ENCODE results near the gene FOXP1. TPM values are rescaled to one million over a fixed set of nuclear protein-coding genes. Genes with fewer than 3 reads are reported as not detected.

FOXP1 gene
- total RNA-seq, 4 donors from 2014 or later: 54.2 to 152 (median 129) TPM

DNA sequence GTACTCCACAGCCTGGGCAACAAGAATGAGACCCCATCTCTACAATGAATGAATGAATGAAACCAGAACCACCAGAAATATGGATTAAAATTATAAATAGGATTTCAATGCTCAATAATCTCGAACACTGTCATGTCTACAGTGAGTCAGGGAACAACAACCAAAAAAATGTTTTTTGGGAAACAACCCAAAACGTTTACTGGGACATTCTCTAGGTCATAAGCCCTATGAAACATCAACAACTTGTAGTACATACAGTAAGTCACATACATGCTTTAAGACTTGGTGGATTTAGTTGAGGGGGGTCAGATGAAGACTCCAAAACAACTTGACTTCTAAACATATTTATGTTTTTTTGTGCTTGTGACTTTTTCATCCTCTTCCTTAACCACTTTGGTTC lies 511.2 kb downstream of the FOXP1 start:
- no peaks in the 10 kb centered on the region for H3K36me3 ChIP-seq
- H3K9me3 ChIP-seq: no peaks in the 10 kb centered on the region
- DNase-seq: no peak
- H3K4me1 ChIP-seq: no peaks in the 10 kb centered on the region
- H3K27ac ChIP-seq: peak overlapping the region in 1 of 2 donors; percentile 31
- intact Hi-C loops (cut with DNase I; ENCODE audit: low total_unique reads): no loop called here
- H3K4me3 ChIP-seq: no peak overlapping the region
- H3K27me3 ChIP-seq: no peaks in the 10 kb centered on the region
- TF ChIP-seq, protein P1, sequence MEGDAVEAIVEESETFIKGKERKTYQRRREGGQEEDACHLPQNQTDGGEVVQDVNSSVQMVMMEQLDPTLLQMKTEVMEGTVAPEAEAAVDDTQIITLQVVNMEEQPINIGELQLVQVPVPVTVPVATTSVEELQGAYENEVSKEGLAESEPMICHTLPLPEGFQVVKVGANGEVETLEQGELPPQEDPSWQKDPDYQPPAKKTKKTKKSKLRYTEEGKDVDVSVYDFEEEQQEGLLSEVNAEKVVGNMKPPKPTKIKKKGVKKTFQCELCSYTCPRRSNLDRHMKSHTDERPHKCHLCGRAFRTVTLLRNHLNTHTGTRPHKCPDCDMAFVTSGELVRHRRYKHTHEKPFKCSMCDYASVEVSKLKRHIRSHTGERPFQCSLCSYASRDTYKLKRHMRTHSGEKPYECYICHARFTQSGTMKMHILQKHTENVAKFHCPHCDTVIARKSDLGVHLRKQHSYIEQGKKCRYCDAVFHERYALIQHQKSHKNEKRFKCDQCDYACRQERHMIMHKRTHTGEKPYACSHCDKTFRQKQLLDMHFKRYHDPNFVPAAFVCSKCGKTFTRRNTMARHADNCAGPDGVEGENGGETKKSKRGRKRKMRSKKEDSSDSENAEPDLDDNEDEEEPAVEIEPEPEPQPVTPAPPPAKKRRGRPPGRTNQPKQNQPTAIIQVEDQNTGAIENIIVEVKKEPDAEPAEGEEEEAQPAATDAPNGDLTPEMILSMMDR (IDR thresholded peaks at IDR 0.05): no peak
- no peak for TF ChIP-seq POLR2A (IDR thresholded peaks at IDR 0.05)

DNA sequence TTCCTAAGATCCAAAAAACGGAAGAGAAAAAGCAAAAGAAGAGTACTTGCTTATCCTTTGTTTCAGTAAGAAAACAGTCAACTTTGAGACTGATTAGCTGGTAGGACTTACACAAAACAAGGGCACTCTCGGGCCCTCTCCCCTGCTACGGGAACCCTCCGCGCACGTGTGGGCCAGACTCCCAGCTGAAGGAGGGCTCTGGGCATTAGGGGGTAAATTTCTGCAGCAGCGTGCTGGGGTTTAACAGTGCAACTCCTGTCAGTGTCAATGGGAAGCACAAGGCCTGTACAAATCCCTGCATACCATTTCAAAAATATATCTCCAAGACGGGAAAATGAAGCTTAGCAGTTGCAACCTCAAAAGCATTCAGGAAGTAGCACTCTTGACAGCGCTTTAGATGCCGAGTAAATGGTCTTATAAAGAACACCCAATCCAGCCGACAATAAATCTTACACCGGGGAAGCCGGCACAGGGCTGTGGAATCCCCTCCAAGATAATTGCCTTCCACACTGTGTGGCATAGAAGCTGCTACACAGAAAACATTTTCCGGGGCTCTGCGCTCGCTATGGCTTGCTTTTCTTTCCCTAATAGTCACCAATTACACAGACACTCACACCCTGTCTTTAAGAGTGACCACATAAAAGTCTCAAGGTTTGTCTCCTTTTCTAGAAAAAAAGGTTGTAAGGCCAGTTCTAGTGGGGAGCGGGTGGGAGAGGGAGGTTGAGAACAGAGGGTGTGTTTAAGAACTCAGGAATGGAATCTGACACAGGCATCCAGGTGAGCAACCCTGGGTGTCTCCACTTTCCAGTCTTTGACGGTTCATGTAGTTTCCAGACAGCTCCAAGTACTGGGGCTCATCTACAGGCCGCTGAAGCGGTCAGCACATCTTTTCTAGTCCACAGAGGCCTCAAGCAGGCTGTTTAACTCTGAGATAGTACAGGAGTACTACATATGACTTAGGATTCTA lies 512.7 kb downstream of the FOXP1 start:
- Histone ChIP-seq H3K9me3 (no peaks in the 10 kb centered on the region), H3K27me3 (no peaks in the 10 kb centered on the region), H3K4me3 (no peak overlapping the region), H3K27ac (peak overlapping the region; percentile 2 to 48), H3K36me3 (no peaks in the 10 kb centered on the region), H3K4me1 (peaks cover 0 to 5% of the 10 kb centered on the region in 2 donors)
- DNase-seq: no peak
- no peak for TF ChIP-seq POLR2A (IDR thresholded peaks at IDR 0.05)
- TF ChIP-seq, protein P1 (IDR thresholded peaks at IDR 0.05): no peak
- intact Hi-C loops (cut with DNase I; ENCODE audit: low total_unique reads): no loop called here

DNA sequence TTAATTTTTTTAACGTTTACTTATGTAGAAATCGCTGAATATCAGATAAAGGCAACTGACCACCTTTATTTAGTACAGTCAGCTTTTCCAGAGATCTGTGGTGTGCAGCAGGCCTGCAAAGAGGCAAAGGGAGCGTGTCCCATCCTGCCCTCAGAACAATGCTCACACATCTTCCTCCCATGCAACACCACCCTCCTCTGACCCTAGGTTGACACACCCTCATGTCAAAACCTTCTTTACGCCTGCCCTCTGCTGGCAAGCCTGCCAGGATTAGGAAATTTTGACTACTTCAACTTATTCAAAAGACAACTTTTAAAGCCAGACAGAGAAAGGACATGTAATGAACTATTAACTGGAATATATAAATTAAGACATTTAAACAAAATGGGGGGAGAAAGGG lies 513.7 kb downstream of the FOXP1 start:
- peaks cover 0 to 5% of the 10 kb centered on the region in 2 donors for H3K4me1 ChIP-seq

DNA sequence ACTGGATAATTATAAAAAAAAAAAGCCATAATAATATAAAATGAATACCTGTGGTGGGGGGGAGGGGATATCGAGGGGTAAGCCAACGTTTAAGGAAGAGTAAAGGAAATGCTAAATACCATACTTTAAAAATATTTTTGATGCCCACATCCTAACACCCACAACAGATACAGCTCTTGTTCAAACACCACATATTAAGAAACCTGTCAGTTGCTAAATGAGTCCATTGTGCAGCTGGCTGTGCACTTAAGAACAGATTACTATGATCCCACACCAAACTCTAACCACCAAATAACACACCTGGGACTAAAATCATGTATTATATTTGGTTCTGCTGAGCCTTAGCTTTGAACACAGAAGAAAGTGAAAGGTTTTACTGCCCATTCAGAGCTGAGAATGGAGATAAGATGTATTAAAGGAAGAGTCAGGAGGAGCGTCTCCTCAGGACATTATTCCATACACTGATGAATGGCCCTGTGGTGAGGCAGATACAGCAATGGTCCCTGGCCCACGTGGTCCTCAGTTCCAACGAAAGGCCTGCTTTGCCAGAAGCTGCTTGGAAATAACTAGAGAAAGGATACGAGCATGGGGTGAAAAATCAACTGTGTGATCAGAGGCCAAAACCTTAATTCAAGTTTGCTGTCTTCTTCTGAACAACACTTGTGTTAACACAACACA lies 515.4 kb downstream of the FOXP1 start:
- H3K4me3 ChIP-seq: no peak overlapping the region
- H3K27ac ChIP-seq: peak overlapping the region; percentile 5 to 94
- intact Hi-C loops (cut with DNase I; ENCODE audit: low total_unique reads): no loop called here
- peaks cover 0 to 5% of the 10 kb centered on the region in 2 donors for H3K4me1 ChIP-seq
- no peak for DNase-seq
- TF ChIP-seq POLR2A (IDR thresholded peaks at IDR 0.05): no peak
- TF ChIP-seq, protein P1 (IDR thresholded peaks at IDR 0.05): no peak
- H3K36me3 ChIP-seq: no peaks in the 10 kb centered on the region
- no peaks in the 10 kb centered on the region for H3K9me3 ChIP-seq
- no peaks in the 10 kb centered on the region for H3K27me3 ChIP-seq

More for the DNA sequence above, 513.7 kb downstream of the FOXP1 start:
- intact Hi-C loops (cut with DNase I; ENCODE audit: low total_unique reads): no loop called here
- Histone ChIP-seq H3K27me3 (no peaks in the 10 kb centered on the region), H3K36me3 (no peaks in the 10 kb centered on the region), H3K4me3 (no peak overlapping the region), H3K27ac (peak overlapping the region; percentile 2 to 48), H3K9me3 (no peaks in the 10 kb centered on the region)
- DNase-seq: peak; percentile 53 to 60
- no peak for TF ChIP-seq POLR2A (IDR thresholded peaks at IDR 0.05)
- TF ChIP-seq, protein P1 (IDR thresholded peaks at IDR 0.05): peak; percentile 33 to 61 (median 39)

DNA sequence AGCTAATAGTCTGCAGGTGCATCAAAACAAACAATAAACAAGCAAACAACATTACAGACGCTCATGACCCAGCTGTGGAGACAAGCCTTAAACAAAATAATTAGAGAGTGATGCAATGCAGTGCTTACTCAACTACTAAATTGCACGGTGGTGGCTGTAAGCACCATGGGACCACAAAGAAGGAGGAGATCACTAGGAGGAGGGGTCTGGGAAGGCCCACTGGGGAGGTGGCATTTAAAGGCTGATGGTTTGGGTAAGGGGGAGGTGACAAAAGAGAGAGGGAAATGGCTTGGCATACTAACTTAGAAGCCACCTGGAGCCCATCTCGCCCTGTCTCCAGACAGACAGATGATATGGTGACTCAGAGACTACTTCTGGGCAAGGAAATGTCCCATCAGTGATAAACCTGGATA lies 516.7 kb downstream of the FOXP1 start:
- H3K27me3 ChIP-seq: no peaks in the 10 kb centered on the region
- H3K4me1 ChIP-seq: peaks cover 0 to 10% of the 10 kb centered on the region in 2 donors
- peak in 1 of 2 donors; percentile 43 for DNase-seq

More for the DNA sequence above, 516.7 kb downstream of the FOXP1 start:
- Histone ChIP-seq H3K27ac (peak overlapping the region; percentile 94 to 98), H3K36me3 (no peaks in the 10 kb centered on the region), H3K9me3 (no peaks in the 10 kb centered on the region), H3K4me3 (no peak overlapping the region)
- intact Hi-C loops (cut with DNase I; ENCODE audit: low total_unique reads): no loop called here
- TF ChIP-seq POLR2A (IDR thresholded peaks at IDR 0.05): no peak
- TF ChIP-seq, protein P1 (IDR thresholded peaks at IDR 0.05): no peak

Measured in uterus (tissue), 4 donors.